GM20431 (cell line): ENCODE results near the gene FFAR4.

Experiments used
- in situ Hi-C: fragments of 300-500 bp; cut with MseI, MboI; formaldehyde crosslinking; loops from one replicate; pipeline ENCODE4 v1.15.0; 2020; ENCODE audit warnings: low sequenced_read_pairs; ENCODE audit not compliant: unreplicated experiment

FFAR4 gene

GRCh38 chr10:93597075-93597599, 30.7 kb downstream of the FFAR4 start:
- in situ Hi-C loops: no loop called here

DNA sequence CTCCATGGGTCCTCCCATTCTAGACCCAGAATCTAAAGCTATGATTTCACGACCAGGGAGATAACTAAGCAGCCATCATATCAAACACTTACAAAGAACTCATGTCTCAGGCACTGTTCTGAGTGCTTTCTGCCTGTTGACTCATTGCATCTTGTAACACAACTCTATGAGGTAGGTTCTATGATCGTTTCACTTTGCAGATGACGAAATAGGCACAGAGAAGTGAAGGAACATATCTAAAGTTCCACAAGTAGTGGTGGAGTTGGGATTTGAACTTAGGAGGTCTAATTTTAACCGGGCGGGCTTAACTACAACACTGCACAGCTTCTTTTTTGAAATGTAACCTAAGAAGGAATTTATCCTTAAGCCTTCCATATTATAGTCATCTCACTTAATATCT, 31.7 kb downstream of the FFAR4 start:
- in situ Hi-C loops: no loop called here

DNA sequence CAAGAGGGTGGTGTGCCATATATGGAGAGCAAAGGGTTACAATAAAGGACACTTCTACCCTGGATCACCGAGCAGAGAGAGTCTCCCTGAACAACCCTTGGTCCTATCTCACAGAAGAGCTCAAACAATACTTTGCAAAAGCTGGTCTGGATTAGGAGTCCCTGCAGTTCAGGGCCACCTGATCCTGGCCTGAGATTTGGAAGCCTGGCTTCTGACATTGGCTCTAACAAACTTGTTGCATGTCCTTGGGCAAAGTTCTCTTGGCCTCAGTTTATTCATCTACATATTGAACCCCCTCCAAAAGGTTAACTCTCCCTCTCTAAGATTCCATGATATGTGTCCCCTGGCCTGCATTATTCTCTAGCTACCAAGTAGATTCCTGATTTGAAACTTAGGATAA, 32.9 kb downstream of the FFAR4 start:
- in situ Hi-C loops: no loop called here

DNA sequence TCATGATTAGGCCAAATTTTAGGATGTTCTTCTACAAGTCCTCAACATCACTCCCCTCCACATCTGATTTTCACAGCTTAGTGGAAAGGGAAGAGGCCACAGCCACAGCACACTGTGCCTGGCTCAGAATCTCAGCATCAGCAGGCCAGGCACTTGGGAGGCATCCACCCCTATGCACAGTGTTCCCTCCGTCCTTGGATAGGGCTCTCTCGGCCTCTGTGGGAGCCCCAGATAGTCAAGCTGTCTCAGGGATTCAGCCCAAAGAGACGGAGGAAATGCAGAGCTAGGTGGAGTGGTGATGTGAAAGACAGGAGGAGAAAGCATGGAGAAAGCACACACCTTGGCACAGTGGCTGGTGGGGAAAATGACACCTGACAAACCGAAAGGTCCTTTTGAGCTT, 33.3 kb downstream of the FFAR4 start:
- in situ Hi-C loops: no loop called here

DNA sequence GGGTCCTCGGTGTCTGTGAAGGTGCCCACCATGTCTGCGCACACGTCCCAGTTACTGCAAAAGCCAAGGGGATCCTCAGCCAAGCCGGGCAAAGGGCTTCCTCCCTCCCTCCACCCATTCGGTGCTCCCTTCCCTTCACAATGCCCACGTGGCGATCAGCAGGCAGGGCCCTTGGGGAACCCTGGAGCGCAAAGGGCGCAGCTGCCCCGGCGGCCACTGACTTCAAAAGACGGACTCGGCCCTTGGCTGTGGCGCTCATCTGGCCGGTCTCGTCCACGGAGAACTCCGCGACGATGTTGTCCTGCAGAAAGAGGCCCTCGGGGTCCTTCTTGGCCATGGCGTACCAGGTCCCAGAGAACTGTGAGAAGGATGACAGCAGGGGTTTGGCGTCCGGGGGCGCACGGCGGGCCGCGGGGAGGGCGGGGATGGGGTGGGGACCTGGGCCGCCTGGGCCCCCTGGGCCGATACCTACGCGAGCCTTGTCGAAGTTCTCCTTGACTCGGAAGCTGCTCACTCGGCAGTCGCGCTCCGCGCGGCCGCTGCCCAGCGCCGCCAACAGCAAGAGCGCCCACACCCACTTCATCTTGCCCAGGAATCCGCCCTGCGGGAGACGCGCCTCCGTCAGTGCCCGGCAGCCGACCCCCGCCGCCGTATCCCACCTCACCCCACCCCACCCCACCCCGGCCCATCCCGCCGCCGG, 34.1 kb downstream of the FFAR4 start:
- in situ Hi-C loops: no loop called here

DNA sequence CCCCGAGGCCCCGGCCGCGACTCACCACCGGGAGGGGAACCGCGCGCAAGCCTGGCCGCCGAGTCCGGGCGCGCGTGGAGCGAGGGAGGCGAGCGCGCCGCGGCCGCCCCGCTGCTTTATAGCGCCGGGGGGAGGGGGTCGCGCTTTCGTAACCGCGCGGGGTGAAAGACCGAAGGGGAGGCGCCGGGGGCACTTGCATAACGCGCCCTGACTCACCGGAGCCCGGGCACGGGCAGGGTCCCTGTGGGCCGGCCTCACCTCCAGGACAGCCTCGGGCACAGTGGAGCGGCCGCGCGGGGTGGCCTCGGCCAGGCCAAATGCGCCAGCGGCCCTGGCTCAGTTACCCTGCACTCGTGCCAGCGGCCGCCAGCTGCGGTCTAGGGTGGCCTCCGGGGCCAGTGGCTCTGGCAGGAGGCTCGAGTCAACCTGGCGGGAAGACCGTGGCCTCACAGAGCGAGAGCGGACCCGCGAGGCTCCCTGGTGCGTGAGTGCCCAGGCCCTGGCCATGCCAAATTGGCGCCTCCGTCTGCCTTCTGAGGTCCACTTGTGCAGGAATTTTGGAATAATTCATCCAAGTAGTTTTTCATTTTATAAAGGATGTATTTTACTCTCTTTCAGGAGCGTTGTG, 34.8 kb downstream of the FFAR4 start, which contains the start of gene RBP4:
Gene RBP4, minus strand, starts transcription at position 90 of the 628 bp plus-strand sequence. CDS start 207 bp downstream, outside the sequence.
- in situ Hi-C loops: no loop called here

DNA sequence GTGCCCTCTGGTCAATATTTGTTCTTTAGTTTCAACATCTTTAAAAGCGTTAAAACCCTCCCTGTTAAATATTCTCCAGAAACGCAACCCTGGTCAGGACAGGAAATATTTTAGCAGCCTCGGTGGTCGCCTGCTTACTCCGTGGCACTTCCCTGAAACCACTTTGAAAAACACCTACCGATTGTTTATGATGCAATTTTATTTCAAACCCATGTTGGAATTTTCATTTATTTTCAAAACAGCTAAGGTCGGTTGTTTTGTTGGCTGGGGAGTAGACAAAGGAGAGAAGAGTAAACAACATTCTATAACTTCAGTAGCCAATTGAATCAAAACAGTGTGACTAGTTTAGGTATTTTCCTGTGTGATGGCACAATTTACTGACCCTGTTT, 35.3 kb downstream of the FFAR4 start:
- in situ Hi-C loops: no loop called here

DNA sequence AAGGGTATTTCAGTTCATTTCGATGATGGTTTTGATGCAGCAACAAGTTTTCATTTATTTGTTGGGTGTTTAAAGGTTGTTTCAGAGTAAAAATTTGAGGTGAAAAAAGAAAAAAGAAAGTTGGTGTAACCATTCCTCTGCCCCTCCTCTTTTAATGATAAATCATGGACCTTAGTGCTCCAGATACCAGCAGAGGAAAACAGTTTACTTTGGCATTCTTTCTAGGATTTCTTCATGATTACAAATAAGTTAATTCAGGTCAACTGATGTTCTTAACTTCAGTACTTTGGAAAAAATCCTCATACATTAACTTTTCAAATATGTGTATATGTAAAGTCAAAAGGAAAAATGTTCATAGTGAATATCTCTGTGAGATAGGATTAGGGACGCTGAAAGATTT, 36.6 kb downstream of the FFAR4 start:
- in situ Hi-C loops: no loop called here

DNA sequence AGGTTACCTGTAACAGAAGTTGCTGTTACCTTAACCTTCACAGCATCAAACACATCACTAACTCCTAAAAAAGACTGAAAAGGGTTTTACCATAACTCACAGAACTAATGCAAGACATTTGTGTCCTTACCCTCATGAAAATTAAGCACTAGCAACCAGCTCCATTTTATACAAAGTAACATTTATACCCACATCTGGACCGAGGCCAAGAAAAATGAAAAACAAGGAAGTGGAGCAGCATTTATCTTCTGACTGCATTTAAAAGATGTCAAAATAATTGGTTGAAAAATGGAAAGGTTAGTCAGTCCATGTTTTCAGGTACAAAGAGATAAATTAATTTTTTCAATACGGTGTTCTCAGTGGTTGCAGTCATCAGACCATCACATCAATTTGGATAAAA, 37.7 kb downstream of the FFAR4 start:
- in situ Hi-C loops: no loop called here

DNA sequence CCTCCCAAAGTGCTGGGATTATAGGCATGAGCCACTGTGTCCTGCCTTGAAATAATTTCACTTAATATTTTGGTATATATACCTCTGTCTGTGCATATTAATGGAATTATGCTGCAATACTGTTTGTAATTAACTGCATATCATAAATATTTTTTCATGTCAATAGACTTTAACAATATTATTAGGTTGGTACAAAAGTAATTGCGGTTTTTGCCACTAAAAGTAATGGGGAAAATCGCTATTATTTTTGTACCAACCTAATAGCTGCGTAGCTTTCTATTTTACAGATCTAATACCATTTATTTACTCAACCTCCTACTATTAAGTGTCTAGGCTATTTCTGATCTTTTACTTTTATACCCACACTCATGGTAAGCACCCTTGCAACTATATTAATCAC, 42.0 kb downstream of the FFAR4 start:
- in situ Hi-C loops: no loop called here

- in situ Hi-C loops: no loop called here
Observed at GRCh38 chr10:93612311-93612710, 45.8 kb downstream of the FFAR4 start, which contains the start of gene PDE6C. Gene PDE6C (plus strand): TSS chr10:93612537. CDS start chr10:93612726, 189 bp downstream.

DNA sequence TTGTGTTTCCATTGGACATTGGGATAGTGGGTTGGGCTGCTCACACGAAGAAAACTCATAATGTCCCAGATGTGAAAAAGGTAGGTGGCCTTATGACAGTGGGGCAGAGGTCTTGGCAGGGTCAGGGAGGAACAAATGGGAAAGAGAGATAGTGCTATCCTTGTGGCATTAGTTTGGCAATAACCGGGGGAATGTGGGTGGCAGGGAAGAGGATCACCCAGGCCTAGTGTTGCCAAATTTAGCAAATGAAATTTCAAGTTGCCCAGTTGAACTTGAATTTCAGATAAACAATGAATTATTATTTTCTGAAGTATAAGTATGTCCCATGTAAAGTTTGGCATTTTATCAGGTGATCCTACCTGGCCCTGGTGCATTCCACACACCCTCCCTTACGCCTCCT, 46.7 kb downstream of the FFAR4 start:
- in situ Hi-C loops: no loop called here

GRCh38 chr10:93614101-93614825, 47.8 kb downstream of the FFAR4 start:
- in situ Hi-C loops: no loop called here

DNA sequence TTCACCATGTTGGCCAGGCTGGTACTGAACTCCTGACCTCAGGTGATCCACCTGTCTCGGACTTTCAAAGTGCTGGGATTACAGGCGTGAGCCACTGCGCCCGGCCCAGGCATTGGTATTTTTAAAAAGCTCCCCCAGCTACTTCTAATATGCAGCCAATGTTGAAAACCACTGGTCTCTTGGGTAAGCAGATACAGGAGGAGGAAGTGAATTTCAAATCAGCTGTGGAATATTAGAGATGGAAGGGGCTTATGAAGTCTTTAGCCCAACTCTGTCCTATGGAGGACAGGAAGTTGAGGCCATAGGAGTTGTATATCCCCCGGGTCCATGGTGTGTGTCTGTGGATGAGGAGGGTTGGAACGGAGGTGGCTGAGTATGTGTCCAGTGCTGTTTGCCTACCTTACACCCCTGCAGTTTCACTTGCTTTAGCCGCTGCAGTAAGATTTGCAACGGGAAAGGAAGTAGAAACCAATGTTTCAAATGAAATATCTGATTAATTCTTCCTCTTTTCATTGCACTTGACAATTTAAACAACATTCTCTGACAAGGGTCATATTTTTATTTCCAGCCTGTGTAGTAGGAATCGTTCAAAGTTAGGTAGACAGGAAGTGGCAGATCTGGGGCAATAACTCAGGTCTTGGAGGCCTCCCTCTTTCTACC, 49.2 kb downstream of the FFAR4 start:
- in situ Hi-C loops: no loop called here

DNA sequence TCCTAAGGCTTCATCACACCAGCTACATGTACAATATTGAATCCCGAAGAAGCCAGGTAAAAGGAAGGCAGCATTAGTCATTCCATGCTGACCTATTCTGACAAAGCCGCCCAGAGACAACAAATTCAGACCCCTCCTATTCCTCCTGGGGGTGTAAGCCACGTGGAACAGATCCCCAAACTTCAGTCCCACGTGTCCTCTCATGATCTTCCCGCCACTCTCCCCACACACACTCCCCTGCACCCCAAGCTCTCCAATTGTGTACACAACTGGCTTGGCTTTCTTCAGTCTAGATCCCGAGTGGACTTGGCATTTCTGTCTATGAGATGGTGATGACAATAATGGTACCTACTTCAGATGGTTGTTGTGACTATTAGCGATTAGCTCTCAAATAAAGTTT, 54.5 kb downstream of the FFAR4 start:
- in situ Hi-C loops: no loop called here

- in situ Hi-C loops: no loop called here
Observed at GRCh38 chr10:93622942-93623341, 56.5 kb downstream of the FFAR4 start.

- in situ Hi-C loops: no loop called here
Observed at GRCh38 chr10:93628858-93629257, 62.4 kb downstream of the FFAR4 start.

GRCh38 chr10:93629647-93630305, 63.3 kb downstream of the FFAR4 start:
- in situ Hi-C loops: no loop called here

DNA sequence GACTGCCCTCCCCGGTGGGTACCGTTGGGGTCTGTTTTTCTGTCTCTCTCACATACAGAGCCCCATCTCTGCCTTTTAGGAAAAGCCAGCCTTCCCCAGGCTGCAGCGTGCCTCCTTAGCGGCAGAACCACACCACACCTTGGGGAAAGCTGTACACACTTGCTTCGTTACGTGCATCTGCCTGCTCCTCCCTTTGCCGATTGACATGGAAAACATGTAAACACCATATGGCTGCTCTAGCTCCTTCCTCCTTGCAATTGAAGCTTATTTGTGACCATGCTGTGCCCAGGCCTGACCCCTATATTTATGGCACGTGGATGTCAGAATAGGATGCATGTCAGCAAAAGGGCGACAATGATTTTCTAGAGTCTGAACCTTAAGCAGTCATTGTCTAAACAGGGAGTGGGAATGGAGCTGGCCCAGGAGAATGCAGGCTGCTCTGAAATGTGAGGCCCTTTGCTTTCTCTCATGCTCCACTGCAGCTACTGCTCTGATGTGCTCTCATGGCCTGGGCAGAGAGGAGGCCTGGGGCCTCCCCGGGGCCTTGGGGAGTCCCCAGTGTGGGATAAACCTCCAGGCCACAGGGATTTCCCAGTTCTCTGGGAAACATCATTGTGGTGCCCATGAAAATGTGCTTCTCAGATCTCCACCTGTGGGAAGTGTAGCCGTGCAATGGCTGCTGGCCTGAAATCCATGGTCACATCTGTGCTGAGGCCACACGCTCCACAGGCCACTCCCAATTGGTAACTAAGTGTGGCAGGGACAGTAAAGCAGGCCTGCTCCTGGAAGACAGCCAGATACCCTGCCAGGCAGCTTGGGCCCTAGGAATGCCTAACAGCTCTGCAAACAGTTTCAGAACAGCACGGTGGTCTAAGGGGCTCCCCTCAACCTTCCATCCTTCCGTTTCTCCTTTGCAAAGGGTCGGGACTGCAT, 64.4 kb downstream of the FFAR4 start:
- in situ Hi-C loops: no loop called here
